GM18505 (cell line): ENCODE results near the gene EHD3.

ENCODE experiments used
- ATAC-seq: cut with Tn5 transposase; IDR thresholded peaks from one replicate; pipeline ENCODE4 v1.9.1; 2021; ENCODE audit not compliant: unreplicated experiment
- POLR2A ChIP-seq: IDR thresholded peaks from 4 replicates; pipeline ENCODE4 v1.6.1; 2011; ENCODE audit warnings: borderline replicate concordance; ENCODE audit not compliant: insufficient read depth, insufficient read length; ENCODE audit errors: extremely low read depth

The EHD3 gene

DNA sequence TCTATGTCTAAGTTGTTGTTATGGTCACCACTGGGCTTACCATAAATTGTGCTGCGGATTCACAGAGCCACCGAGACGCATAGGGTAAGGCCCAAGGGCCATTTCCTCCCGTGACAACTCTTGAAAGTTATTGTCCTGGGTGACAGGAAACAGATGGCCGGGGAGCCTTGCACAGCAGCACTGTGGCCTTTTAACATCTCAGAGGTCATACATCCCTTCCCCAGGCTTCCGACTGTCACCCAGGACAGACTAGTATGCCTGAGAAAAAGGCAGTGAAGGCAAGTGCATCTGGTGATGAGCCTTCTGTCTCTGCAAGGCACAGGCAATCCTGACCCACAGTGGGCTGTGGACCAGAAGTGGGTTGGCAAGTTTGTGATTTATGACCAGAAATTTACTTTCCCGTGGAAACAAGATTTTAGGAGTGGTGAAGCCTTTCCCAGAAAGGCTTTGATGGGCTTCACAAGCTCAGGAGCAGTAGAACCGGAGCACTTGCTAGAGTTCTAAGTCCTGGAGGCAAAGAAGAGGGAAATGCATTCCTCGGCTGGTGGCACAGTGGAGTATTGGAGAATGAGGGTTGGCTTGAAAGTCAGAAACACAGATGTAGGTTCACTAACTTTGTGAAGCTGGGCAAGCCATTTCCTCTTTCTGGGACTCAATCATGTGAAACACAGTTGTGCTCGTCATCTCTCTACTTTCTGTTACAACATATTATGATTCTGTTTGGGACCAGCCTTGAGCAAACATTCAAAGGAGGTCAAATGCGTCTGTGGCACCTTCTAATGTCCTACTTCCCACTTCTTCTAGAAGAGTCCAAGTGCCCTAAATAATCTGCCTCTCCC lies 14.6 kb upstream of the EHD3 start:
- TF ChIP-seq POLR2A, result no peak
- ATAC-seq, result peak; percentile 70

DNA sequence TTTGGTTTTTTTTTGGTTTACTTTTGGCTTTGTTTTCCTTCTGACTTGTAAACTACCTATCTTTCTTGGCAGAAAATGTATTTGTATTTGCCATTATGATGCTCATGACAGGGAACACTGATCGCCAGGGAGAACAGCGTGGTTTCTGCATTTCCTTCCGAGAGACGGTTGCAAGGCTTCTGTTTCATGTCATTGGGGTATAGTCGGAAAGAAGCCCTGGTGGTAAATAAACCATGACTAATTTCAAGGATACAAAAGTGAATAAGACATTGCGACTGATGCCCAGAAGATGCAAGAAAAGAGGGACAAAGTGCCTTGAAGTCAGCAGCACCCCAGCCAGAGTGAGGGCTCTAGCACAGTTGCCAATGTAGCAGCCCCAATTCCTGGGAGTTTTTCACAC lies 12.4 kb upstream of the EHD3 start:
- ATAC-seq, result no peak
- no peak for TF ChIP-seq POLR2A

DNA sequence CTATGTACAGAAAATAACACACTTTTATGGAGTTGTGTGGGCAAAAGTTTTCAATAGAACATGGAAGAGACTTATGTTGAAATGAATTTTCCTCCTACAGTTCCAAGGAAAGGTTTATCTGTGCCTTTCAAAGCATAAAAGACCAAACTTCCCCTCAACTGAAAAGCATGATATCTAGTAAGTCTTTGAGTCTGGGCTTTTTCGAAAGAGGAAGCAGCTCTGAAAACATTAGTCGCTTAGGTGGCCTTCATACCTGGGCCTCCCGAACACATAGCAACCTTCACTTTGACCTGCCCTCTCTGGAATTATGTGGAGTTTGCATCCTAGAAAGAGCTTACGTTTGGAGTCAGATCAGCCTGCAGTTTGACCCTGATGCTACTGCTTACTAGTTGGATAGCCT lies 11.9 kb upstream of the EHD3 start:
- no peak for TF ChIP-seq POLR2A
- no peak for ATAC-seq

DNA sequence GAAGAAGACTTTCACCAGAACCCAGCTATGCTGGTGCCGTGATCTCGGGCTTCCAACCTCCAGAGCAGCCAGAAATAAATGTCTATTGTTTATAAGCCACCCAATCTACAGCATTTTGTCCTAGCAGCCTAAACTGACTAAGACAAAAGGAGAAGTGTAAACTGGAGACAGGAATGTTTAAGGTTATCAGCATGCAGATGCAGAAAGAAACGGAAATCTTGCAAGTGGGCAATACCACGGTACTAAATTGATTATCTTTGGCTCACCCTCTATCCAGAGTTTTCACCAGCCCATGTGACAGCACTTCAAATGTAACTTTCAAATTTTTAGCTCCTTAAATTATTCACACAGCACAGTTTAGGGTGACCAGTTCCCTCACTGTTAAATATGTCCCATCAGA lies 10.9 kb upstream of the EHD3 start:
- no peak for ATAC-seq
- no peak for TF ChIP-seq POLR2A

DNA sequence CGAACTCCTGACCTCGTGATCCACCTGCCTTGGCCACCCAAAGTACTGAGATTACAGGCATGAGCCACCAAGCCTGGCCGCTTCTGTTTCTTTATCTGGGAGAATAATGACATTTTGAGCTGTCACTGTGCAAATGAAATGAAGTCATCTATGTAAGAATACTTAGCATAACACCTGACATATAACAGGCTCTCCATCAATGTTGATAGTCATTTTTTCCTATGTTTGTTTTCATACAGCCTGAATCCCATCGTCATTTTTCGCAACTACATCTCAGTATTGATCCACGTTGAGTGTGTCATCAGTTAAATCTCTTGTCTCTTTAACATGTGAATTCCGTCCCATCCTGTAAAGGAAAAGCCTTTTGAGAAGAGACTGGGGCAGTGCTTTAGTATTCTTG lies 10.2 kb upstream of the EHD3 start:
- TF ChIP-seq POLR2A, result no peak
- ATAC-seq, result no peak

DNA sequence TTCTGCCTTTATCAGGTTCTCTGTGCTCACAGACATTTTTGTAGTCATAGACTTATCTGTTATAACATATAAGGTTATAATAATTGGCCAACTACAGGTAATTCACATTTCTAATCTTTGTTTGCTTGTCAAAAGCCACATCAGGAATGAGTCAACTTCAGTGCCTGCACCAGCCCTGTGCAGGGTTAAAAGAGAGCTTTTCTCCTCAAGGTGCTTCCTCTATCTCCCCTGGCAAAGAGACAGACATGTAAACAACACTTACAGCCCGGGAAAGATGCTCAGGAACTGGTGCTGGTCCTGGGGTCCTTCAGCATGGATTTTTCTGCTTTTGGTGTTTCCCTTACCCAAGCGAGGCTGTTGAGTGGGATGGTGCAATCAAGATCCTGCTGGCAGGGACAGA lies 7.7 kb upstream of the EHD3 start:
- TF ChIP-seq POLR2A, result no peak
- no peak for ATAC-seq

DNA sequence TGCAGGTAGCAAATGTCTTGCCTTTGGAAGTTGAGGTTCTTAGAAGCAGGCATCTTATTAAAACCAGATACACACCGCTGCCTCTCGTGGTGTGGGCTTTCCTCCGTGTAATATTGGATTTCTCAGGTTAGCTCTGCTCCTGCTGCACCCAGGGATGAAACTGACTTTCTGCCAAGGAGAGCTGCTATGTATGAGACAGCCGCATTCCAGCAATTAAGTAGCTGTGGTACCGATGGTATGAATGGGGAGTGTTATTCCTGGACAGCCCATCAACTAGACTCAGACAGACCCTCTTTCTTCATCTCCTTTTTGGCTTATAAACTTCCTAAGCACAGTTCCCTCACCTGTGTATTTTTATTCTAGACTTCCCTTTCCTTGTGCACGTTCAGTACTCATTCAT lies 6.8 kb upstream of the EHD3 start:
- no peak for TF ChIP-seq POLR2A
- no peak for ATAC-seq

DNA sequence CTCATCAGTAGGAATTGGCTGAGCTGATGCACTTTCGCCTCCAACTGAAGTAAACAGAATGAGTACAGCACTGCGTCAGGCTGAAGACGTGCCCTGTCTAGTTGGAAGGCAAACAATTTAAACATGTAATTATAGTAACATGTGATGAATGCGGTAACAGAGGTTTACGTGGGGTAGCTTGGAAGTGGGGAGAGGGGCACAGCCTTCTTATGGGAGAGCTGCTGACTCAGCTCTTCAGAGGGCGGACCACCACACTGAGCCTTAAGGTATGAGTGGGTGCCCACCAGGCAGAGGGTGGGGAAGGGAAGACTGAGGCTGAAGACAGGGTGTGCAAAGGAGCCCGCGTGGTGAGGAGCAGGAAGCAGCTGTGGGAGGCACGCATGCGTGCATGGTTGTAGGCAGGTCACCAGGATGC lies 6.2 kb upstream of the EHD3 start:
- TF ChIP-seq POLR2A, result no peak
- no peak for ATAC-seq

DNA sequence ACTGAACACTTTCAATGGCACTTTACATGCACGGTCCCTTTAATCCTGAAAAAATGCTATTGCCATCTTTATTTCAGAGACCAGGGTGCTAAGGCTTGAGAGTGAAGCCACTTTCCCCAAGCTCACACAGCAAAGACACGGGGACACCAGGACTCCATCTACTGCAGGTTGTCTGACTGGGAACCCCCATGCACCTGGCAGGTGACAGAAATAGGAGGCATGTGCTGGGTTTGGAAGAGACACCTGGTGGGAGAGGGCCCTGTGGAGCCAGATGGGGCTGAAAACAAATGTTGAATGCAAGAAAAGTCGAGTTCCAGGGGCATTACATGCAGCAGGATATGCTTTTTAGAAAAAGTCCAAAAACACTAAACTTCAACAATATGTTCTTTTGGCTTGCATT lies 5.2 kb upstream of the EHD3 start:
- ATAC-seq, result no peak
- TF ChIP-seq POLR2A, result no peak

DNA sequence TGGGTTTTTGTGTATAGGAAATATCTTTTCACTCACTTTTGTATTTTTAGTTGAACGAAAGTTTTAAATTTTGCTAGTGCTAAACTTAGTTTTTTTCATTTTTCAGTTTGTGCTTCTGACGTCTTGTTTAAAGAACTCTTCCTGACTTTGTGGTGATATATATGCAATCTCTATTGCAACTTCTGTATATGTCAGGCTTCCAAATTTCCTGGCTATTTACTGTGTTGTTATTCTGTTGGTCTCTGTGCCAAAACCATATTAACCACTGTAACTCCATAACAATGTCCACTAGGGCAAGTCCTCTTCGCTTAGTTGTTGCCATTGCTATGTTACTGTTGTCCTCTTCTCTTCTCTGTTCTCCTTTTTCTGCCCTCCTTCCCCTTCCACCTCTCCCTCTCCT lies 3.2 kb upstream of the EHD3 start:
- ATAC-seq, result no peak
- TF ChIP-seq POLR2A, result no peak

DNA sequence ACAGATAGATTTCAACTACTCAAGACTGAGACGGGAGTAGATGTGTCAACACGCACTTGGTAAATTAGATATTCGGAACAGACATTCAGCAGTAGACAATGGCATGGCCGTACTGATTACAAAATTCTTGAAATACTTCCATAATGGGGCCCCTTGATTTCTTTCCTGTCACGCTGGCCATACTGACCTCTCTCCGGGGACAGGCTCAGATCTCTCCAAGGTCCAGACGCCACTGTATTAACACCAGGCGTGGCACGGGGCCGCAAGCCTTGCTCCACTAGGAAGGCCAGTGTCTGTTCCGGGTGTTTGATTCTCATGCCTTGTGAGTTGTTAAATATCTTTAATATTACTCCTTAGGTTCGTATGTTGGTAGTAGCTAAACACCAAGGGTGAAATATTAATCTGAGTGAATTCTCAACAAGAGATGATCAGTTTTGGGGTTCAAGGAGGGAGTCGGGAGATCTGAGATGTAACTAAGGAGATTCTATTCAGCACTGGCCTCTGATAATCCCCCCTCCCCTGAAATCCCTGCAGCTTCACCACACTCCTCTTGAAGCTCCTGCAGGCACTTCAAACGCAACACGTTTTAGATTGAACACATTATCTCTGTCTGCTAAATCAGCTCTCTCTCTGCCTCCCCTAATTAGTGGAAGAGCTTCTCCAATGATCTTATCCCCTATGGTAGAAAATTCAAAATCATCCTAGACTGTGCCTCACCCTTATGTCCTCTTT lies 2.2 kb upstream of the EHD3 start:
- TF ChIP-seq POLR2A, result no peak
- no peak for ATAC-seq

DNA sequence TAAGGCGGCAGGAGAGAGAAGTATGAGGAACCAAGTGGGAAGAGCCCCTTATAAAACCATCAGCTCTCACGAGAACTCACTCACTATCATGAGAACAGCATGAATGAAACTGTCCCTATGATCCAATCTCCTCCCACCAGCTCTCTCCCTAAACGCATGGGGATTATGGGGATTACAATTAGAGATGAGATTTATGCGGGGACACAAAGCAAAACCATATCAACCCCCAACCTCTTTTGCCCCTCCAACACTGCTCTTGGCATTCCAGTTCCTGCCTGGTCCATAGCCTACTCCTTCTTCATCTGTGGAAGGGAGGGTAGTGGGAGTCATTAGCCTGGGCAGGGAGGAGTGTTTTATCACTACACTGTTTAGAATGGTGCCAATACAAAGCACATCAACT lies 1.4 kb upstream of the EHD3 start:
- no peak for TF ChIP-seq POLR2A
- no peak for ATAC-seq

DNA sequence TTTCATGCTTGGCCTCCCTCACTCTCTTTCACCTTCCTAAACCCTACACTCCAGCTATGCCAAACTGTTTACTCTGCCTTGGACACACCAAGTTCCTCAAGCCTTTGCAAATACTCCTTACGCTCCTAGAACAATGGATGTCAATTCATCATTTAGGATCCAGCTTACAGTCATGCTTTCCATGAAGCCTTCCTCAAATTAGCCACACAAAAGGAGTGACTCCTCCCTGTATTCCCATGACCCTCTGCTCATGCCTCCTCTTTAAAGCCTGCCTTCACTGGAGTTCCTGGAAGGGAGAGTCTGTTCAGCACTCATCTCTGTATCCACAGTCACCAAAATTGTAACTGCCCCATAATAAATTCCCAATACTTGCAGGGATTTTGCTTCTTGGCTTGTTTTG lies 721 bp upstream of the EHD3 start:
- no peak for TF ChIP-seq POLR2A
- ATAC-seq, result no peak
